Transverse colon (tissue), 4 donors: ENCODE measurements around the gene WWOX.

Source experiments
- POLR2AphosphoS5 ChIP-seq, 3 donors: sonication (generic); formaldehyde crosslinking; IDR thresholded peaks; one replicate each; pipeline ENCODE4 v1.6.1; 2016; ENCODE audit warnings: antibody characterized with exemption in 3 of 3
- TF ChIP-seq, protein P1 (sequence below), 5 experiments: fragments of 200-600 bp in 3 of 5; fragments of 450-650 bp in 2 of 5; sonication (generic) in 3 of 5; IDR thresholded peaks; 1 replicate in 2 of 5; 2 replicates in 3 of 5; pipeline ENCODE4 v1.5.1; 2016 to 2017; ENCODE audit warnings: antibody characterized with exemption in 5 of 5, inconsistent platforms in 3 of 5, mild to moderate bottlenecking in 2 of 5, moderate library complexity in 1 of 5

DNA sequence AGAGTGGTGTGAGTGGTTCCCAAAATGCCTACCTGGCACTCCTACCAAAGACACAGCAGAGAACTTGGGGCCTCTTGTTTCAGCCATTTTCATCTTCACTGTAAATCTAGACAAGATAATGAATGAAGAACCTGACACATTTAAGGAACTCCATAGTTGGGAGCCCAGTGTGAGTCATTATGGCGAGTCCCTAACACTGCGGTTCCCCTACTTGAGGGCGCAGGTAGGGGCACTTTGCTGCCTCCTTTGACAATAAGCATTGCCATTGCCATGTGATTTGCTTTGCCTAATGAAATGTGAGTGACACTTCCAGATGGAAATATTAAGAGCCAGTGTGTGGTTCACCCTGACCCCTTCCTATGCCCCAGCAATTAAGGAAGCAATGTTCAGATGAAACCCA lies 983.5 kb downstream of the WWOX start:
- TF ChIP-seq, protein P1, sequence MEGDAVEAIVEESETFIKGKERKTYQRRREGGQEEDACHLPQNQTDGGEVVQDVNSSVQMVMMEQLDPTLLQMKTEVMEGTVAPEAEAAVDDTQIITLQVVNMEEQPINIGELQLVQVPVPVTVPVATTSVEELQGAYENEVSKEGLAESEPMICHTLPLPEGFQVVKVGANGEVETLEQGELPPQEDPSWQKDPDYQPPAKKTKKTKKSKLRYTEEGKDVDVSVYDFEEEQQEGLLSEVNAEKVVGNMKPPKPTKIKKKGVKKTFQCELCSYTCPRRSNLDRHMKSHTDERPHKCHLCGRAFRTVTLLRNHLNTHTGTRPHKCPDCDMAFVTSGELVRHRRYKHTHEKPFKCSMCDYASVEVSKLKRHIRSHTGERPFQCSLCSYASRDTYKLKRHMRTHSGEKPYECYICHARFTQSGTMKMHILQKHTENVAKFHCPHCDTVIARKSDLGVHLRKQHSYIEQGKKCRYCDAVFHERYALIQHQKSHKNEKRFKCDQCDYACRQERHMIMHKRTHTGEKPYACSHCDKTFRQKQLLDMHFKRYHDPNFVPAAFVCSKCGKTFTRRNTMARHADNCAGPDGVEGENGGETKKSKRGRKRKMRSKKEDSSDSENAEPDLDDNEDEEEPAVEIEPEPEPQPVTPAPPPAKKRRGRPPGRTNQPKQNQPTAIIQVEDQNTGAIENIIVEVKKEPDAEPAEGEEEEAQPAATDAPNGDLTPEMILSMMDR (IDR thresholded peaks at IDR 0.05): no peak
- no peak for TF ChIP-seq POLR2AphosphoS5 (IDR thresholded peaks at IDR 0.05)
